Measurements from ENCODE around the gene KCNK15. TPM values are rescaled to one million over a fixed set of nuclear protein-coding genes. Genes with fewer than 3 reads are reported as not detected.

The KCNK15 gene
- total and polyA plus RNA-seq, 3 donors from 2014 or later, result 4.4 to 23.4 (median 16.9) TPM

- Histone ChIP-seq H3K27ac (no peak overlapping the region), H3K9me3 (no peaks in the 10 kb centered on the region), H3K4me3 (no peak overlapping the region), H3K36me3 (ENCODE audit: low read depth, missing control alignments) (no peaks in the 10 kb centered on the region), H3K27me3 (no peaks in the 10 kb centered on the region), H3K4me1 (peaks cover 21% of the 10 kb centered on the region)
- 87 to 97% methylated on average over 4 of the region's 4 CpGs for WGBS, 2 donors
- intact Hi-C loops (cut with DNase I; ENCODE audit: low total_unique reads), result no loop called here
- no peak for DNase-seq
- TF ChIP-seq POLR2A (IDR thresholded peaks at IDR 0.05), result no peak
- TF ChIP-seq CTCF (IDR thresholded peaks at IDR 0.05), result no peak
Observed at GRCh38 chr20:44737116-44737515, 8.5 kb upstream of the KCNK15 start.

GRCh38 chr20:44738813-44739477 lies 6.7 kb upstream of the KCNK15 start:
- intact Hi-C loops (cut with DNase I; ENCODE audit: low total_unique reads), result no loop called here
- Histone ChIP-seq H3K27me3 (no peaks in the 10 kb centered on the region), H3K36me3 (ENCODE audit: low read depth, missing control alignments) (no peaks in the 10 kb centered on the region), H3K9me3 (no peaks in the 10 kb centered on the region), H3K27ac (no peak overlapping the region), H3K4me1 (peaks cover 10% of the 10 kb centered on the region), H3K4me3 (no peak overlapping the region)
- no peak for TF ChIP-seq POLR2A (IDR thresholded peaks at IDR 0.05)
- peak in 1 of 3 experiments; percentile 5 for TF ChIP-seq CTCF (IDR thresholded peaks at IDR 0.05)
- peak; percentile 95 for DNase-seq
- 56 to 63% methylated on average over 7 of the region's 7 CpGs for WGBS, 2 donors

GRCh38 chr20:44739942-44740341 lies 5.7 kb upstream of the KCNK15 start:
- Histone ChIP-seq H3K36me3 (ENCODE audit: low read depth, missing control alignments) (no peaks in the 10 kb centered on the region), H3K4me3 (no peak overlapping the region), H3K27ac (no peak overlapping the region), H3K4me1 (peaks cover 10% of the 10 kb centered on the region), H3K27me3 (no peaks in the 10 kb centered on the region), H3K9me3 (no peaks in the 10 kb centered on the region)
- TF ChIP-seq POLR2A (IDR thresholded peaks at IDR 0.05) (no peak), CTCF (IDR thresholded peaks at IDR 0.05) (no peak)
- intact Hi-C loops (cut with DNase I; ENCODE audit: low total_unique reads), result no loop called here
- no peak for DNase-seq
- 75 to 80% methylated on average over 2 of the region's 2 CpGs for WGBS, 2 donors

GRCh38 chr20:44742304-44743079 lies 3.2 kb upstream of the KCNK15 start:
- intact Hi-C loops (cut with DNase I; ENCODE audit: low total_unique reads), result no loop called here
- Histone ChIP-seq H3K4me3 (no peak overlapping the region), H3K36me3 (ENCODE audit: low read depth, missing control alignments) (no peaks in the 10 kb centered on the region), H3K4me1 (peaks cover 10% of the 10 kb centered on the region), H3K27me3 (no peaks in the 10 kb centered on the region), H3K27ac (no peak overlapping the region), H3K9me3 (no peaks in the 10 kb centered on the region)
- WGBS, 2 donors, result 82 to 83% methylated on average over 6 to 14 of the region's 14 CpGs
- no peak for DNase-seq
- TF ChIP-seq CTCF (IDR thresholded peaks at IDR 0.05) (no peak), POLR2A (IDR thresholded peaks at IDR 0.05) (no peak)

Measured in testis (tissue), 3 donors.